H7 (cell line): ENCODE results near the gene IMMP2L. TPM values are rescaled to one million over a fixed set of nuclear protein-coding genes. Genes with fewer than 3 reads are reported as not detected.
"Not testable (repeated sequence)": the region's sequence is repeated elsewhere in the genome, so short reads cannot be mapped to it uniquely, and the experiment has no call there.

Experiments used
- DNase-seq: peaks from one replicate; pipeline ENCODE4 v3.0.0; 2012
- H3K27me3 ChIP-seq: 2 replicates; pipeline ENCODE4 v1.6.0; 2011; ENCODE audit warnings: mild to moderate bottlenecking, low read length; ENCODE audit not compliant: control insufficient read depth, insufficient read depth
- H3K36me3 ChIP-seq: replicated peaks from 2 replicates; pipeline ENCODE4 v1.5.1; 2011; ENCODE audit warnings: low read length; ENCODE audit not compliant: control insufficient read depth, insufficient read depth
- H3K4me3 ChIP-seq: 2 replicates; pipeline ENCODE4 v1.5.1; 2011; ENCODE audit warnings: low read depth, mild to moderate bottlenecking, control low read depth, low read length, moderate library complexity; ENCODE audit not compliant: insufficient read depth
- total RNA-seq: library from RNA; depleted of rRNA; stranded (reverse); fragments of >200 nt; shearing (Covaris generic); gene quantifications from 2 replicates; pipeline ENCODE4 v1.2.3, GENCODE V29; 2014; rRNA removed

The IMMP2L gene
- total RNA-seq, result 9.2 and 11.3 TPM in 2 replicates

GRCh38 chr7:111561904-111562732, at the start of gene IMMP2L:
Gene IMMP2L (minus strand): TSS chr7:111562492.
- Histone ChIP-seq H3K36me3 (peaks cover 2% of the 10 kb centered on the region), H3K4me3 (peak within 1 kb of the TSS; percentile 92), H3K27me3 (no peaks in the 10 kb centered on the region)
- DNase-seq, result peak; percentile 93

- DNase-seq, H3K4me3 ChIP-seq, H3K27me3 ChIP-seq, H3K36me3 ChIP-seq: not testable (repeated sequence)
Measured at GRCh38 chr7:111609483-111610254, 47.4 kb upstream of the IMMP2L start.

- H3K27me3 ChIP-seq, result no peaks in the 10 kb centered on the region
- no peak overlapping the region for H3K4me3 ChIP-seq
- no peak for DNase-seq
- H3K36me3 ChIP-seq, result no peaks in the 10 kb centered on the region
Measured at GRCh38 chr7:111607621-111608020, 45.3 kb upstream of the IMMP2L start.

GRCh38 chr7:111605246-111605645, 43.0 kb upstream of the IMMP2L start:
- no peaks in the 10 kb centered on the region for H3K27me3 ChIP-seq
- H3K36me3 ChIP-seq, result no peaks in the 10 kb centered on the region
- no peak for DNase-seq
- no peak overlapping the region for H3K4me3 ChIP-seq

GRCh38 chr7:111600091-111600490, 37.8 kb upstream of the IMMP2L start:
- DNase-seq, result no peak
- Histone ChIP-seq H3K4me3 (no peak overlapping the region), H3K27me3 (no peaks in the 10 kb centered on the region), H3K36me3 (no peaks in the 10 kb centered on the region)

- no peak for DNase-seq
- Histone ChIP-seq H3K27me3 (no peaks in the 10 kb centered on the region), H3K36me3 (no peaks in the 10 kb centered on the region), H3K4me3 (no peak overlapping the region)
Measured at GRCh38 chr7:111595780-111596179, 33.5 kb upstream of the IMMP2L start.

GRCh38 chr7:111594602-111595001, 32.3 kb upstream of the IMMP2L start:
- no peak for DNase-seq
- Histone ChIP-seq H3K36me3 (no peaks in the 10 kb centered on the region), H3K4me3 (no peak overlapping the region), H3K27me3 (no peaks in the 10 kb centered on the region)

- no peaks in the 10 kb centered on the region for H3K36me3 ChIP-seq
- no peak overlapping the region for H3K4me3 ChIP-seq
- DNase-seq, result no peak
Measured at GRCh38 chr7:111593343-111593742, 31.1 kb upstream of the IMMP2L start.

GRCh38 chr7:111588065-111588433, 25.8 kb upstream of the IMMP2L start:
- no peaks in the 10 kb centered on the region for H3K36me3 ChIP-seq
- no peaks in the 10 kb centered on the region for H3K27me3 ChIP-seq
- DNase-seq, result no peak
- no peak overlapping the region for H3K4me3 ChIP-seq

More at GRCh38 chr7:111593343-111593742, 31.1 kb upstream of the IMMP2L start:
- H3K27me3 ChIP-seq, result no peaks in the 10 kb centered on the region

- Histone ChIP-seq H3K4me3 (no peak overlapping the region), H3K27me3 (no peaks in the 10 kb centered on the region), H3K36me3 (no peaks in the 10 kb centered on the region)
- DNase-seq, result no peak
Measured at GRCh38 chr7:111587410-111588064, 25.2 kb upstream of the IMMP2L start.

- Histone ChIP-seq H3K36me3 (no peaks in the 10 kb centered on the region), H3K4me3 (no peak overlapping the region), H3K27me3 (no peaks in the 10 kb centered on the region)
- DNase-seq, result no peak
Measured at GRCh38 chr7:111586711-111587409, 24.6 kb upstream of the IMMP2L start.

GRCh38 chr7:111581784-111582488, 19.6 kb upstream of the IMMP2L start:
- not testable (repeated sequence) for DNase-seq, H3K27me3 ChIP-seq, H3K36me3 ChIP-seq, H3K4me3 ChIP-seq

GRCh38 chr7:111581207-111581606, 18.9 kb upstream of the IMMP2L start:
- not testable (repeated sequence) for H3K27me3 ChIP-seq, DNase-seq, H3K36me3 ChIP-seq, H3K4me3 ChIP-seq

GRCh38 chr7:111578754-111579153, 16.5 kb upstream of the IMMP2L start:
- no peak for DNase-seq
- Histone ChIP-seq H3K4me3 (no peak overlapping the region), H3K36me3 (no peaks in the 10 kb centered on the region), H3K27me3 (no peaks in the 10 kb centered on the region)
